Spleen (tissue), 11 donors: Measurements from ENCODE around the gene PDE6C. TPM values are rescaled to one million over a fixed set of nuclear protein-coding genes. Genes with fewer than 3 reads are reported as not detected.
"Not testable (repeated sequence)": the region's sequence is repeated elsewhere in the genome, so short reads cannot be mapped to it uniquely, and the experiment has no call there.

Source experiments
- DNase-seq: peaks from one replicate; pipeline ENCODE4 v3.0.0-alpha.2; 2020
- H3K27ac ChIP-seq, 8 donors: fragments of 200-600 bp; sonication (generic) in 7 of 8; 1 replicate in 4 of 8; 2 replicates in 4 of 8; pipeline versions ENCODE4 v1.5.0 to v1.8.0; 2016 to 2021; ENCODE audit warnings: inconsistent platforms in 4 of 8, mild to moderate bottlenecking in 4 of 8, moderate library complexity in 1 of 8
- H3K27me3 ChIP-seq, 7 donors: fragments of 200-600 bp; sonication (generic) in 6 of 7; replicated peaks in 1 of 7; 1 replicate in 4 of 7; 2 replicates in 3 of 7; pipeline versions ENCODE4 v1.5.0 to v1.8.0; 2016 to 2021; ENCODE audit warnings: inconsistent platforms in 3 of 7, mild to moderate bottlenecking in 1 of 7
- H3K36me3 ChIP-seq, 6 donors: fragments of 200-600 bp; sonication (generic) in 5 of 6; 1 replicate in 4 of 6; 2 replicates in 2 of 6; pipeline versions ENCODE4 v1.5.0 to v1.8.0; 2016 to 2021; ENCODE audit warnings: inconsistent platforms in 2 of 6
- H3K4me1 ChIP-seq, 6 donors: fragments of 200-600 bp; sonication (generic) in 5 of 6; 1 replicate in 3 of 6; 2 replicates in 3 of 6; pipeline versions ENCODE4 v1.5.0 to v1.8.0; 2016 to 2021; ENCODE audit warnings: inconsistent platforms in 3 of 6
- H3K4me3 ChIP-seq, 8 donors: fragments of 200-600 bp; sonication (generic) in 7 of 8; 1 replicate in 4 of 8; 2 replicates in 4 of 8; pipeline versions ENCODE4 v1.5.0 to v1.8.0; 2016 to 2021; ENCODE audit warnings: inconsistent platforms in 4 of 8, mild to moderate bottlenecking in 4 of 8, moderate library complexity in 2 of 8
- H3K9me3 ChIP-seq, 8 donors: fragments of 200-600 bp; sonication (generic) in 7 of 8; 1 replicate in 4 of 8; 2 replicates in 4 of 8; pipeline versions ENCODE4 v1.5.0 to v1.8.0; 2016 to 2021; ENCODE audit warnings: inconsistent platforms in 4 of 8
- POLR2A ChIP-seq, 3 donors: fragments of 450-650 bp; IDR thresholded peaks; one replicate each; pipeline ENCODE4 v1.5.1; 2017; ENCODE audit warnings: antibody characterized with exemption in 3 of 3, mild to moderate bottlenecking in 1 of 3
- POLR2AphosphoS5 ChIP-seq, 3 donors: sonication (generic); formaldehyde crosslinking; IDR thresholded peaks; one replicate each; pipeline ENCODE4 v1.5.1; 2017; ENCODE audit warnings: antibody characterized with exemption in 3 of 3
- WGBS, 5 donors: extraction: QIAGEN DNeasy Blood & Tissue Kit in 3 of 5; methylation state at CpG; one replicate each; pipeline versions ENCODE4 v1.1.5 to v1.1.7; 2013 to 2018; 5-methylcytosine and 5-hydroxymethylcytosine counted together
- intact Hi-C: fragments of 100-400 bp; cut with DNase I; formaldehyde crosslinking; loops from one replicate; pipeline ENCODE4 v1.15.0; 2023; ENCODE audit warnings: low total_unique reads
- polyA plus RNA-seq, 3 donors: library from polyadenylated mRNA; stranded (reverse); fragments of 200-250 nt; gene quantifications; one replicate each; pipeline ENCODE4 v1.2.1, GENCODE V29; 2013
- total RNA-seq, 7 donors: library from RNA; depleted of rRNA in 3 of 7; stranded (reverse); fragments of >200 nt in 3 of 7; fragmentation: NEBNext Ultra II Directional in 4 of 7; extraction: Animal tissue kit (Norgen Biotek cat#: 25700) in 4 of 7; gene quantifications; one replicate each; pipeline versions ENCODE4 v1.1.0 to v1.2.1, GENCODE V29; 2016 to 2021
- TF ChIP-seq, protein P1 (sequence below), 11 experiments: fragments of 200-600 bp in 7 of 11; fragments of 450-650 bp in 4 of 11; sonication (generic) in 4 of 11; IDR thresholded peaks in 8 of 11; conservative IDR thresholded peaks in 3 of 11; 1 replicate in 7 of 11; 2 replicates in 4 of 11; pipeline versions ENCODE4 v1.4.0 to v1.8.0; 2016 to 2021; ENCODE audit warnings: antibody characterized with exemption in 11 of 11, inconsistent platforms in 4 of 11, mild to moderate bottlenecking in 1 of 11
- donor health status: healthy with polysubstance abuse.
- donor health status: DM: no; HTN: no; CAD: no; lungs with moderate emphysema.
- donor health status: DM: no; HTN: no; CAD: no.
- donor health status: Bipolar disorder and iron deficiency.
- donor health status: healthy.
- donor health status: DM: no; HTN: no; CAD: no.
- donor health status: DM: yes; HTN: yes; CAD: no.

PDE6C gene
- total and polyA plus RNA-seq, 10 donors: not detected

DNA sequence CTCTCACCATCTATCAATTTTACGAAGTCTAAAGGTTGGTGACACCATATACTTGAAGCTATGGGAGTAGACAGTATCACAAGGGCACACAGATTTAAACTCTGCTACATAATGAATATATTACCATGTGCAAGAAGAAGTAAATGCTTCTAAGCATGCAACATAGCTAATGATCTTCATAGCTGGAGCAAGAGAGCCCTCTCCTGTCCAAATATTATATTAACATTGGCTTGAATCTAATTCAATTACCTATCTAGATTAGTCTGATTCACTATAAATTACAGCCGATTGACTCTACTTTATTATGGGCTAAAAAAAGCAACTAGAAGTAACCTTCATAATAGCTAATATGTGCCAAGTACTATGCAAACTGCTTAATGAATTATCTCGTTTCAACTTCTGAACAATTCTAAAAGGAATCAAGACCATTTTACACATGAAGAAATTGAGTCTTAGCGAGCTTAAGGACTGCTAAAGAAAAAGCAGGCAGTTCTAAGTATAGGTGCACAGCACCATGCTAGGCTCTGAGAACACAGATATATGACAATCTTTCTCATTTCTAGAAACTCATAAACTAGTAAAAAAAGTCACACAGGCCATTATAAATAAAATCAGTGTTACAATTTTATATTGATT is 68.2 kb downstream of the PDE6C start:
- TF ChIP-seq, protein P1, sequence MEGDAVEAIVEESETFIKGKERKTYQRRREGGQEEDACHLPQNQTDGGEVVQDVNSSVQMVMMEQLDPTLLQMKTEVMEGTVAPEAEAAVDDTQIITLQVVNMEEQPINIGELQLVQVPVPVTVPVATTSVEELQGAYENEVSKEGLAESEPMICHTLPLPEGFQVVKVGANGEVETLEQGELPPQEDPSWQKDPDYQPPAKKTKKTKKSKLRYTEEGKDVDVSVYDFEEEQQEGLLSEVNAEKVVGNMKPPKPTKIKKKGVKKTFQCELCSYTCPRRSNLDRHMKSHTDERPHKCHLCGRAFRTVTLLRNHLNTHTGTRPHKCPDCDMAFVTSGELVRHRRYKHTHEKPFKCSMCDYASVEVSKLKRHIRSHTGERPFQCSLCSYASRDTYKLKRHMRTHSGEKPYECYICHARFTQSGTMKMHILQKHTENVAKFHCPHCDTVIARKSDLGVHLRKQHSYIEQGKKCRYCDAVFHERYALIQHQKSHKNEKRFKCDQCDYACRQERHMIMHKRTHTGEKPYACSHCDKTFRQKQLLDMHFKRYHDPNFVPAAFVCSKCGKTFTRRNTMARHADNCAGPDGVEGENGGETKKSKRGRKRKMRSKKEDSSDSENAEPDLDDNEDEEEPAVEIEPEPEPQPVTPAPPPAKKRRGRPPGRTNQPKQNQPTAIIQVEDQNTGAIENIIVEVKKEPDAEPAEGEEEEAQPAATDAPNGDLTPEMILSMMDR (IDR thresholded peaks at IDR 0.05 in 8 of 11, conservative IDR thresholded peaks at IDR 0.05 in 3 of 11): peak in 7 of 11 experiments; percentile 8 to 38 (median 32)
- no peak for TF ChIP-seq POLR2AphosphoS5 (IDR thresholded peaks at IDR 0.05)
- DNase-seq: no peak
- H3K36me3 ChIP-seq: peaks cover 0 to 99% (median 62%) of the 10 kb centered on the region in 6 donors

DNA sequence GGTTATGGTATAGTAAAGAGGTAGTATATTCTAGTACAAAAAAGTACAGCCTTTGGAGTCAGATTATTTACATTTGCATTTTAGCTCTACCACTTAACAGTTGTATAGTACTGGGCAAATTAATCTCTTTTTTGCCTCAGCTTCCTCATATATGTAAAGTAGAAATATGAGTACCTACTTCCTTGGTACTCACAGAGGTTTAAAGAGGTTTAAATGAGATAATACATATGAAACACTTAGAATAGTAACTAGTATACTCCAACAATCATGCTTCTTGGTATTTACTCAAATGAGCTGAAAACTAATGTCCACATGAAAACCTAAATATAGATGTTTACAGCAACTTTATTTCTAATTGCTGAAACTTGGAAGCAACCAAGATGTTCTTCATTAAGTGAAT is 75.4 kb downstream of the PDE6C start:
- DNase-seq: no peak
- intact Hi-C loops: no loop called here
- H3K9me3 ChIP-seq: no peaks in the 10 kb centered on the region
- no peak overlapping the region for H3K4me3 ChIP-seq
- TF ChIP-seq, protein P1 (IDR thresholded peaks at IDR 0.05 in 8 of 11, conservative IDR thresholded peaks at IDR 0.05 in 3 of 11): no peak
- no peak overlapping the region for H3K27ac ChIP-seq
- H3K36me3 ChIP-seq: peaks cover 0 to 73% (median 40%) of the 10 kb centered on the region in 6 donors
- H3K27me3 ChIP-seq: no peaks in the 10 kb centered on the region
- no peaks in the 10 kb centered on the region for H3K4me1 ChIP-seq

More for the DNA sequence above, 68.2 kb downstream of the PDE6C start:
- Histone ChIP-seq H3K9me3 (no peaks in the 10 kb centered on the region), H3K27me3 (no peaks in the 10 kb centered on the region), H3K4me3 (no peak overlapping the region), H3K4me1 (no peaks in the 10 kb centered on the region), H3K27ac (no peak overlapping the region)
- intact Hi-C loops: no loop called here
- WGBS, 5 donors: 71 to 84% (median 79%) methylated on average over 4 of the region's 4 CpGs

DNA sequence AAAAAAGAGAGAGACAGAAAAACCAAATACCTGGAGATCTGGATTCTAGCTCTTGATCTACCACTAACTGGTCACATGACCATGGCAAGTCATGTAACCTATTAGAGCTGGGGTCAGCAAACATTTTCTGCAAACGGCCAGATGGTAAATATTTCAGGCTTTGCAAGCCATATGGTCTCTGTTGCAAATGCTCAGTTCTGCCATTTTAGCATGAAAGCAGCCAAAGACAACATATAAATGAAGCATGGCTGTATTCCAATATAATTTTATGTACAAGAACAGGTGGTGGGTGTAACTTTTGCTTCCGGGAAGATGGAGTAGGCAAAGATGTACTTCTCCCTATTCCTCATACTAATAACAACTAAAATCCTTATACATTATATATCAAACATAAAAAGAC is 83.4 kb downstream of the PDE6C start:
- no peaks in the 10 kb centered on the region for H3K9me3 ChIP-seq
- no peak for TF ChIP-seq POLR2AphosphoS5 (IDR thresholded peaks at IDR 0.05)
- no peak for TF ChIP-seq POLR2A (IDR thresholded peaks at IDR 0.05)
- TF ChIP-seq, protein P1 (IDR thresholded peaks at IDR 0.05 in 8 of 11, conservative IDR thresholded peaks at IDR 0.05 in 3 of 11): no peak
- DNase-seq: no peak
- no peaks in the 10 kb centered on the region for H3K27me3 ChIP-seq
- H3K4me3 ChIP-seq: no peak overlapping the region
- WGBS, 5 donors: 85 to 95% (median 91%) methylated on average over 2 of the region's 2 CpGs
- H3K27ac ChIP-seq: no peak overlapping the region
- H3K4me1 ChIP-seq: peaks cover 0 to 34% (median 10%) of the 10 kb centered on the region in 6 donors
- intact Hi-C loops: no loop called here
- H3K36me3 ChIP-seq: peaks cover 0 to 90% (median 72%) of the 10 kb centered on the region in 6 donors

DNA sequence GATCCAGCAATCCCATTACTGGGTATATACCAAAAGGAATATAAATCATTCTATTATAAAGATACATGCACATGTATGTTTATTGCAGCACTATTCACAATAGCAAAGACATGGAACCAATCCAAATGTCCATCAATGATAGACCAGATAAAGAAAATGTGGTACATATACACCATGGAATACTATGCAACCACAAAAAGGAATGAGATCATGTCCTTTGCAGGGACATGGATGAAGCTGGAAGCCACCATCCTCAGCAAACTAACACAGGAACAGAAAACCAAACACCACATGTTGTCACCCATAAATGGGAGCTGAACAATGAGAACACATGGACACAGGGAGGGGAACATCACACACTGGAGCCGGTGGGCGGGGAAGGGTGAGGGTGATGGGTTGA is 84.2 kb downstream of the PDE6C start:
- H3K27me3 ChIP-seq, H3K4me3 ChIP-seq, intact Hi-C loops, H3K9me3 ChIP-seq, H3K27ac ChIP-seq, DNase-seq: not testable (repeated sequence)
- 94 to 100% (median 98%) methylated on average over 2 of the region's 2 CpGs for WGBS, 5 donors
- Histone ChIP-seq H3K36me3 (peaks cover 0 to 81% (median 65%) of the 10 kb centered on the region in 6 donors), H3K4me1 (peaks cover 3 to 43% (median 18%) of the 10 kb centered on the region in 6 donors)
